ENCODE measurements around the gene POU6F2. TPM values are rescaled to one million over a fixed set of nuclear protein-coding genes. Genes with fewer than 3 reads are reported as not detected.

The POU6F2 gene
- total and polyA plus RNA-seq, 2 donors (not counting 1 experiment from before 2014, with no cell fraction given), result under 0.01 TPM; not detected in 1

- H3K9ac ChIP-seq (ENCODE audit: insufficient read depth, low read length), result no peak overlapping the region
- DNase-seq (ENCODE audit: low read depth in 2 of 2), result no peak
- no peak for TF ChIP-seq EZH2 (IDR thresholded peaks at IDR 0.05; ENCODE audit: low read length, missing control alignments)
- TF ChIP-seq, protein P1, sequence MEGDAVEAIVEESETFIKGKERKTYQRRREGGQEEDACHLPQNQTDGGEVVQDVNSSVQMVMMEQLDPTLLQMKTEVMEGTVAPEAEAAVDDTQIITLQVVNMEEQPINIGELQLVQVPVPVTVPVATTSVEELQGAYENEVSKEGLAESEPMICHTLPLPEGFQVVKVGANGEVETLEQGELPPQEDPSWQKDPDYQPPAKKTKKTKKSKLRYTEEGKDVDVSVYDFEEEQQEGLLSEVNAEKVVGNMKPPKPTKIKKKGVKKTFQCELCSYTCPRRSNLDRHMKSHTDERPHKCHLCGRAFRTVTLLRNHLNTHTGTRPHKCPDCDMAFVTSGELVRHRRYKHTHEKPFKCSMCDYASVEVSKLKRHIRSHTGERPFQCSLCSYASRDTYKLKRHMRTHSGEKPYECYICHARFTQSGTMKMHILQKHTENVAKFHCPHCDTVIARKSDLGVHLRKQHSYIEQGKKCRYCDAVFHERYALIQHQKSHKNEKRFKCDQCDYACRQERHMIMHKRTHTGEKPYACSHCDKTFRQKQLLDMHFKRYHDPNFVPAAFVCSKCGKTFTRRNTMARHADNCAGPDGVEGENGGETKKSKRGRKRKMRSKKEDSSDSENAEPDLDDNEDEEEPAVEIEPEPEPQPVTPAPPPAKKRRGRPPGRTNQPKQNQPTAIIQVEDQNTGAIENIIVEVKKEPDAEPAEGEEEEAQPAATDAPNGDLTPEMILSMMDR (conservative IDR thresholded peaks at IDR 0.05 in 1 of 2, IDR thresholded peaks at IDR 0.05 in 1 of 2; ENCODE audit: low read depth in 1 of 2, low read length in 2 of 2), result no peak
- H2AFZ ChIP-seq (ENCODE audit: low read length), result no peak overlapping the region
- H3K4me3 ChIP-seq (replicated peaks in 1 of 4; ENCODE audit: control extremely low read depth in 1 of 4, insufficient read depth in 1 of 4, low read depth in 3 of 4, low read length in 4 of 4), result no peak overlapping the region
- H4K20me1 ChIP-seq (ENCODE audit: control insufficient read depth, extremely low read depth, insufficient read depth, low read length), result no peaks in the 10 kb centered on the region
- no peaks in the 10 kb centered on the region for H3K27me3 ChIP-seq (ENCODE audit: control insufficient read depth, insufficient read depth, low read length)
- no peaks in the 10 kb centered on the region for H3K9me3 ChIP-seq (ENCODE audit: control insufficient read depth, insufficient read depth, low read depth, low read length)
- H3K27ac ChIP-seq (ENCODE audit: insufficient read depth, low read length), result no peak overlapping the region
- H3K79me2 ChIP-seq (ENCODE audit: control insufficient read depth, insufficient read depth, low read length), result no peaks in the 10 kb centered on the region
- H3K4me2 ChIP-seq (ENCODE audit: extremely low read depth, insufficient read depth, low read length), result no peak overlapping the region
- H3K36me3 ChIP-seq (ENCODE audit: control insufficient read depth, insufficient read depth, low read length), result no peaks in the 10 kb centered on the region
- no peaks in the 10 kb centered on the region for H3K4me1 ChIP-seq (ENCODE audit: control insufficient read depth, extremely low read depth, insufficient read depth, low read length)
Measured at GRCh38 chr7:39272111-39272510, 294.4 kb downstream of the POU6F2 start.

- H2AFZ ChIP-seq (ENCODE audit: low read length), result no peak overlapping the region
- no peak overlapping the region for H3K4me2 ChIP-seq (ENCODE audit: extremely low read depth, insufficient read depth, low read length)
- no peak overlapping the region for H3K27ac ChIP-seq (ENCODE audit: insufficient read depth, low read length)
- H3K9ac ChIP-seq (ENCODE audit: insufficient read depth, low read length), result no peak overlapping the region
- H3K27me3 ChIP-seq (ENCODE audit: control insufficient read depth, insufficient read depth, low read length), result no peaks in the 10 kb centered on the region
- H3K4me1 ChIP-seq (ENCODE audit: control insufficient read depth, extremely low read depth, insufficient read depth, low read length), result no peaks in the 10 kb centered on the region
- H3K4me3 ChIP-seq (replicated peaks in 1 of 4; ENCODE audit: control extremely low read depth in 1 of 4, insufficient read depth in 1 of 4, low read depth in 3 of 4, low read length in 4 of 4), result no peak overlapping the region
- H3K79me2 ChIP-seq (ENCODE audit: control insufficient read depth, insufficient read depth, low read length), result no peaks in the 10 kb centered on the region
- TF ChIP-seq, protein P1 (conservative IDR thresholded peaks at IDR 0.05 in 1 of 2, IDR thresholded peaks at IDR 0.05 in 1 of 2; ENCODE audit: low read depth in 1 of 2, low read length in 2 of 2), result no peak
- TF ChIP-seq EZH2 (IDR thresholded peaks at IDR 0.05; ENCODE audit: low read length, missing control alignments), result no peak
- H3K36me3 ChIP-seq (ENCODE audit: control insufficient read depth, insufficient read depth, low read length), result no peaks in the 10 kb centered on the region
- no peaks in the 10 kb centered on the region for H4K20me1 ChIP-seq (ENCODE audit: control insufficient read depth, extremely low read depth, insufficient read depth, low read length)
- H3K9me3 ChIP-seq (ENCODE audit: control insufficient read depth, insufficient read depth, low read depth, low read length), result no peaks in the 10 kb centered on the region
- no peak for DNase-seq (ENCODE audit: low read depth in 2 of 2)
Measured at GRCh38 chr7:39272691-39273090, 295.0 kb downstream of the POU6F2 start.

DNA sequence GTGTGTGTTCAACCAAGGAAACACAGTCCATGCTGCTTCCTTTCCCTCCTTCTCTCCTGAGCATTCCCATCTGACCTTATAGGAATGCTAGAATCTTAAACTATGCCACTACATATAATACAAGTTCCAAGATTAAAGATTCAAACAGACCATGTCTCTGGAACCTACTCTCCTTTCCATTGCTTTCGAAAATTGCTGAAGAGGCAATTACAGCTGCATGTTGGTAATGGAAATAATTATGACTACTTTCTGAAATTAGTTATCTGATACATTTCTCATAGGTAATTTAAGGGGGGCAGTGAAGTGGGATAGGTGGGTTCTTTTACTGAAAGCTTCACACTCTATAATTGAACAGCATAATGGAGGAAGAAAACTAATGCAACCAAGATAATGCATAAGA is 302.6 kb downstream of the POU6F2 start:
- no peak overlapping the region for H3K4me2 ChIP-seq (ENCODE audit: extremely low read depth, insufficient read depth, low read length)
- H3K4me1 ChIP-seq (ENCODE audit: control insufficient read depth, extremely low read depth, insufficient read depth, low read length), result no peaks in the 10 kb centered on the region
- no peaks in the 10 kb centered on the region for H4K20me1 ChIP-seq (ENCODE audit: control insufficient read depth, extremely low read depth, insufficient read depth, low read length)
- H2AFZ ChIP-seq (ENCODE audit: low read length), result no peak overlapping the region
- no peaks in the 10 kb centered on the region for H3K9me3 ChIP-seq (ENCODE audit: control insufficient read depth, insufficient read depth, low read depth, low read length)
- no peak overlapping the region for H3K27ac ChIP-seq (ENCODE audit: insufficient read depth, low read length)
- DNase-seq (ENCODE audit: low read depth in 2 of 2), result no peak
- no peak overlapping the region for H3K9ac ChIP-seq (ENCODE audit: insufficient read depth, low read length)
- TF ChIP-seq EZH2 (IDR thresholded peaks at IDR 0.05; ENCODE audit: low read length, missing control alignments), result no peak
- TF ChIP-seq, protein P1 (conservative IDR thresholded peaks at IDR 0.05 in 1 of 2, IDR thresholded peaks at IDR 0.05 in 1 of 2; ENCODE audit: low read depth in 1 of 2, low read length in 2 of 2), result no peak
- no peak overlapping the region for H3K4me3 ChIP-seq (replicated peaks in 1 of 4; ENCODE audit: control extremely low read depth in 1 of 4, insufficient read depth in 1 of 4, low read depth in 3 of 4, low read length in 4 of 4)
- no peaks in the 10 kb centered on the region for H3K79me2 ChIP-seq (ENCODE audit: control insufficient read depth, insufficient read depth, low read length)
- no peaks in the 10 kb centered on the region for H3K27me3 ChIP-seq (ENCODE audit: control insufficient read depth, insufficient read depth, low read length)
- H3K36me3 ChIP-seq (ENCODE audit: control insufficient read depth, insufficient read depth, low read length), result no peaks in the 10 kb centered on the region

Measured in fibroblast of lung (primary cell).